Measurements from ENCODE around the gene ANGPTL8.

The ANGPTL8 gene

GRCh38 chr19:11198769-11199424 lies 40.5 kb upstream of the ANGPTL8 start:
- TF ChIP-seq, protein P1, sequence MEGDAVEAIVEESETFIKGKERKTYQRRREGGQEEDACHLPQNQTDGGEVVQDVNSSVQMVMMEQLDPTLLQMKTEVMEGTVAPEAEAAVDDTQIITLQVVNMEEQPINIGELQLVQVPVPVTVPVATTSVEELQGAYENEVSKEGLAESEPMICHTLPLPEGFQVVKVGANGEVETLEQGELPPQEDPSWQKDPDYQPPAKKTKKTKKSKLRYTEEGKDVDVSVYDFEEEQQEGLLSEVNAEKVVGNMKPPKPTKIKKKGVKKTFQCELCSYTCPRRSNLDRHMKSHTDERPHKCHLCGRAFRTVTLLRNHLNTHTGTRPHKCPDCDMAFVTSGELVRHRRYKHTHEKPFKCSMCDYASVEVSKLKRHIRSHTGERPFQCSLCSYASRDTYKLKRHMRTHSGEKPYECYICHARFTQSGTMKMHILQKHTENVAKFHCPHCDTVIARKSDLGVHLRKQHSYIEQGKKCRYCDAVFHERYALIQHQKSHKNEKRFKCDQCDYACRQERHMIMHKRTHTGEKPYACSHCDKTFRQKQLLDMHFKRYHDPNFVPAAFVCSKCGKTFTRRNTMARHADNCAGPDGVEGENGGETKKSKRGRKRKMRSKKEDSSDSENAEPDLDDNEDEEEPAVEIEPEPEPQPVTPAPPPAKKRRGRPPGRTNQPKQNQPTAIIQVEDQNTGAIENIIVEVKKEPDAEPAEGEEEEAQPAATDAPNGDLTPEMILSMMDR (IDR thresholded peaks at IDR 0.05; ENCODE audit: borderline replicate concordance, control extremely low read depth, extremely low read depth, insufficient read depth, missing control alignments), result no peak
- in situ Hi-C loops (cut with MboI; ENCODE audit: low sequenced_read_pairs, unreplicated experiment), result no loop called here
- DNase-seq (ENCODE audit: low spot score), result no peak

DNA sequence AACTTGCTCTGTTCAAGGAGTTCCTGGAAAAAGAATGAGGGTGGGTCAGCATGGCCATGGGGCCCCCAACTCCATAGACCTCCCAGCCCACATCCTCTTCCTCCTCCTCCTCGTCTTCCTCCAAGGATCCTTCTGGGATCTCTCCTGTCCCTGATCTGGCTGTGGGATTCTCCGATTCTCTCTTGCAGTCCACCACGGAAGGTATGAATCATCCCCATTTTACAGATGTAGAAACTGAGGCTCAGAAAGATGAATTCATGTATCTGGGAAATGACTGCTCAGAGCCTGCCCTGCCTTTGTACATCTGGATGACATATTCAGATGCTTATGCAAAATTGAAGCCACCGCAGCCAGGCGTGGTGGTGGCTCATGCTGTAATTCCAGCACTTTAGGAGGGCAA lies 39.9 kb upstream of the ANGPTL8 start:
- in situ Hi-C loops (cut with MboI; ENCODE audit: low sequenced_read_pairs, unreplicated experiment), result no loop called here
- TF ChIP-seq, protein P1 (IDR thresholded peaks at IDR 0.05; ENCODE audit: borderline replicate concordance, control extremely low read depth, extremely low read depth, insufficient read depth, missing control alignments), result no peak
- DNase-seq (ENCODE audit: low spot score), result no peak

GRCh38 chr19:11200015-11200574 lies 39.3 kb upstream of the ANGPTL8 start:
- in situ Hi-C loops (cut with MboI; ENCODE audit: low sequenced_read_pairs, unreplicated experiment), result loop anchor here (10.0 kb wide), 1 partner anchor 155 kb away; no protein-coding TSS in a partner anchor
- no peak for DNase-seq (ENCODE audit: low spot score)
- TF ChIP-seq, protein P1 (IDR thresholded peaks at IDR 0.05; ENCODE audit: borderline replicate concordance, control extremely low read depth, extremely low read depth, insufficient read depth, missing control alignments), result no peak

DNA sequence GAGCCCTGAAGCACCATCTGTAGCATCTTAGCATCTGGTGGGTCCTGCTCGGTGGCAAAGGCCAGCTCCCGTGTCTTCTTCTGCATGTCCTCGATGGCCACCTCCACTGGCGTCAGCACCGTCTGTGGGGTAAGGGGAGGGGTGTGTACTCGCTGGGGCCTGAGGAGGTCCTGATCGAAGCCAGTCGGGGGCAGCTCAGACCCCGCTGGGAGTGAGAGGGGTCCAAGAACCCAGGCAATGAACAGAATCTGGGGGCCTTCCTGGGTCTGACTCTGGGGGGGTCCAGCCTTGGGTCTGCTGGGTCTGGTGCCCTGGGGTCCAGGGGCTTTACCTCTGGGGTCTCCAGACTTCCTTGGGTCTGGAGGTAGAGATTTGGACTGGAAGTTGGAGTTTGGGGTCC lies 38.5 kb upstream of the ANGPTL8 start:
- TF ChIP-seq, protein P1 (IDR thresholded peaks at IDR 0.05; ENCODE audit: borderline replicate concordance, control extremely low read depth, extremely low read depth, insufficient read depth, missing control alignments), result no peak
- no peak for DNase-seq (ENCODE audit: low spot score)
- in situ Hi-C loops (cut with MboI; ENCODE audit: low sequenced_read_pairs, unreplicated experiment), result loop anchor here (10.0 kb wide), 1 partner anchor 156 kb away; no protein-coding TSS in a partner anchor

DNA sequence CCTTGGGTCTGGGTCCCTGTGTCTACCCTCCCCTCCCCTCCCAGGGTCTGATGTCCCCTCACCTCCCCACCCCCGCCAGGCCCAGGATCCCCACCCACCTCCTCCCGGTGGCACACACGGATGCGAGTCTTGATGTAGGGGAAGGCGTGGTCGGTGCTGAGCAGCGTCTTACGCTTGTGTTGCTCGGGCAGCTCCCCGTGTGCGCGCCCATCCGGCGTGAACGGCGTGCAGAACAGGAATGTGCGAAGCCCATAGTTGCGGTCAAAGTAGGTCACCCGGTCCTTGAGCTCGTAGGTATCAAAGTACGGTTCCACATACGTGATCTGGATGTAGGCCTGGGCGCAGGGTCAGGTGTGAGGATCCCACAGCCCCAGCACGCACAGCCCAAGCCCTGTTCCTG lies 37.6 kb upstream of the ANGPTL8 start:
- TF ChIP-seq, protein P1 (IDR thresholded peaks at IDR 0.05; ENCODE audit: borderline replicate concordance, control extremely low read depth, extremely low read depth, insufficient read depth, missing control alignments), result no peak
- in situ Hi-C loops (cut with MboI; ENCODE audit: low sequenced_read_pairs, unreplicated experiment), result loop anchor here (10.0 kb wide), 1 partner anchor 157 kb away; no protein-coding TSS in a partner anchor
- no peak for DNase-seq (ENCODE audit: low spot score)

DNA sequence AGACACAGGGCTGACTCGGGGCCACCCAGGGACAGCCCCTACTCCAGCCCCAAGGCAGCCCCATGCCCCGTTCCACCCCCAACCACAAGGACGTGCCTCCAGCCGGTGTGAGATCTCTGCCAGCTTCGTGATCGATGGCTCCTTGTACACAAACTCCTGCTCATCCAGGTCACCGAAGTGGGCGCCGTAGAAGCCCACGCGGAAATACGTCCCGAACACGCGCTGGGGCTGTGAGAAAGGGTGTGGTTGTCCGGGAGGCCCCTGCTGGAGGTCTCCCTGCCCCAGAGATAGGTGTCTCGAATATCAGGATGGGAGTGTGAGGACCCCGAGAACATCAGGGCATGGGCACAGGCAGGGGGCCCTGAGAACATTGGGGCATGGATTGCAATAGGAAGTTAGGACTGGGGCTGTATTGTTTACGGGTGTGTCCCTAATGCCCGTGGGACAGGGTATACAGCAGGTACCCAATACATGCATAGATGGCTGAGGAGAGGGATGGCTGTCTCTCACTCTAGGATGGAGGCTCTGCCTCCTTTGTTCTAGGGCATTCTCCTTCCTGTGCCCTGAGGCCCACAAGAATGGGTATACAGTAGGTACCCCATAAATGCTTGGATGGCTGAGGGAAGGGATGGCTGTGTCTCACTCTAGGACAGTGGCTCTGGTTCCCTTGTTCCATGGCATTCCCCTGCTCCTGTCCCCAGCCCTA lies 36.8 kb upstream of the ANGPTL8 start:
- in situ Hi-C loops (cut with MboI; ENCODE audit: low sequenced_read_pairs, unreplicated experiment), result loop anchor here (10.0 kb wide), 1 partner anchor 158 kb away; no protein-coding TSS in a partner anchor
- TF ChIP-seq, protein P1 (IDR thresholded peaks at IDR 0.05; ENCODE audit: borderline replicate concordance, control extremely low read depth, extremely low read depth, insufficient read depth, missing control alignments), result no peak
- no peak for DNase-seq (ENCODE audit: low spot score)

Measured in GM13976 (cell line).